Parathyroid adenoma (tissue), 2 donors: Measurements from ENCODE around the gene SAMD5.

Experiments used
- H2AFZ ChIP-seq: fragments of 300-600 bp; sonication (generic); one replicate; pipeline ENCODE4 v1.7.0; 2017; ENCODE audit warnings: antibody characterized with exemption, mild to moderate bottlenecking
- H3K27ac ChIP-seq: fragments of 300-600 bp; sonication (generic); one replicate; pipeline ENCODE4 v1.7.0; 2017
- H3K27me3 ChIP-seq: fragments of 300-600 bp; sonication (generic); one replicate; pipeline ENCODE4 v1.7.0; 2017; ENCODE audit warnings: low read length; ENCODE audit not compliant: control insufficient read depth, insufficient read depth
- H3K36me3 ChIP-seq: fragments of 300-600 bp; sonication (generic); one replicate; pipeline ENCODE4 v1.7.0; 2017; ENCODE audit warnings: low read length; ENCODE audit not compliant: control insufficient read depth, insufficient read depth
- H3K4me1 ChIP-seq: fragments of 300-600 bp; sonication (generic); one replicate; pipeline ENCODE4 v1.7.0; 2017; ENCODE audit warnings: control low read depth
- H3K4me2 ChIP-seq: fragments of 300-600 bp; sonication (generic); one replicate; pipeline ENCODE4 v1.7.0; 2017; ENCODE audit warnings: low read length
- H3K4me3 ChIP-seq: fragments of 300-600 bp; sonication (generic); one replicate; pipeline ENCODE4 v1.7.0; 2017; ENCODE audit warnings: low read depth, low read length
- H3K79me2 ChIP-seq: fragments of 300-600 bp; sonication (generic); one replicate; pipeline ENCODE4 v1.7.0; 2017; ENCODE audit warnings: control low read depth
- H3K9ac ChIP-seq: fragments of 300-600 bp; sonication (generic); one replicate; pipeline ENCODE4 v1.7.0; 2017; ENCODE audit warnings: mild to moderate bottlenecking
- H3K9me3 ChIP-seq: fragments of 300-600 bp; sonication (generic); one replicate; pipeline ENCODE4 v1.7.0; 2017; ENCODE audit warnings: low read length; ENCODE audit not compliant: control insufficient read depth
- TF ChIP-seq, protein P1 (sequence below): fragments of 300-600 bp; sonication (generic); IDR thresholded peaks from one replicate; pipeline ENCODE4 v1.7.0; 2017; ENCODE audit warnings: antibody characterized with exemption, mild to moderate bottlenecking
- donor health status: primary hyperparathyroidism.

SAMD5 gene

DNA sequence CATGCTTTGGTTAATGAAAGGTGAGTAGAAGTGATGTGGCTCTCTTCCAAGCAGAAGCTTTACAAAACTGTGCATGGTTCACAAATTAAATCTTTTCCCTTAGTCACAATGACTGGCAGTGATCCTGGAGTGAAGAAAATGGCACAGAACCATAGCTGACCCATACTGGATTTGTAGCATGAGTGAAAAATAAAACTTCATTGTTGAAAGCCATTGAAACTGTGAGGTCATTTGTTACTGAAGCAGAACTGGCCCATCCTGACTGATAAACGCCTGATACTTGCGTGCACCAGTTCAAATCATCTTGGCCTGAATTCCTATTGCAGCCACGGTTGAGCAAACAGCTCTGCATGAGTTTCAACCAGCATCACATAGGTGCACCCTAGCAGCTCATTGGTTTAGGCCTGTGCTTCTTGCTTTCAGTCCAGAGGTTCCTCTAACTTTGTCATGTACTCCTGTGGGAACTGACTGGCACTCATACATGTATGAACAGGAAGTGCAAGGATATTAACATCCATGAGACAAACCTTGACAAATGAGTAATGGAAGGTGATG, 40.5 kb downstream of the SAMD5 start:
- H3K9ac ChIP-seq: no peak overlapping the region
- H2AFZ ChIP-seq: no peak overlapping the region
- H3K4me3 ChIP-seq: no peak overlapping the region
- TF ChIP-seq, protein P1, sequence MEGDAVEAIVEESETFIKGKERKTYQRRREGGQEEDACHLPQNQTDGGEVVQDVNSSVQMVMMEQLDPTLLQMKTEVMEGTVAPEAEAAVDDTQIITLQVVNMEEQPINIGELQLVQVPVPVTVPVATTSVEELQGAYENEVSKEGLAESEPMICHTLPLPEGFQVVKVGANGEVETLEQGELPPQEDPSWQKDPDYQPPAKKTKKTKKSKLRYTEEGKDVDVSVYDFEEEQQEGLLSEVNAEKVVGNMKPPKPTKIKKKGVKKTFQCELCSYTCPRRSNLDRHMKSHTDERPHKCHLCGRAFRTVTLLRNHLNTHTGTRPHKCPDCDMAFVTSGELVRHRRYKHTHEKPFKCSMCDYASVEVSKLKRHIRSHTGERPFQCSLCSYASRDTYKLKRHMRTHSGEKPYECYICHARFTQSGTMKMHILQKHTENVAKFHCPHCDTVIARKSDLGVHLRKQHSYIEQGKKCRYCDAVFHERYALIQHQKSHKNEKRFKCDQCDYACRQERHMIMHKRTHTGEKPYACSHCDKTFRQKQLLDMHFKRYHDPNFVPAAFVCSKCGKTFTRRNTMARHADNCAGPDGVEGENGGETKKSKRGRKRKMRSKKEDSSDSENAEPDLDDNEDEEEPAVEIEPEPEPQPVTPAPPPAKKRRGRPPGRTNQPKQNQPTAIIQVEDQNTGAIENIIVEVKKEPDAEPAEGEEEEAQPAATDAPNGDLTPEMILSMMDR: no peak
- no peaks in the 10 kb centered on the region for H3K79me2 ChIP-seq
- H3K27ac ChIP-seq: no peak overlapping the region
- no peaks in the 10 kb centered on the region for H3K4me1 ChIP-seq
- no peaks in the 10 kb centered on the region for H3K36me3 ChIP-seq
- no peak overlapping the region for H3K4me2 ChIP-seq
- H3K9me3 ChIP-seq: no peaks in the 10 kb centered on the region
- H3K27me3 ChIP-seq: no peaks in the 10 kb centered on the region

DNA sequence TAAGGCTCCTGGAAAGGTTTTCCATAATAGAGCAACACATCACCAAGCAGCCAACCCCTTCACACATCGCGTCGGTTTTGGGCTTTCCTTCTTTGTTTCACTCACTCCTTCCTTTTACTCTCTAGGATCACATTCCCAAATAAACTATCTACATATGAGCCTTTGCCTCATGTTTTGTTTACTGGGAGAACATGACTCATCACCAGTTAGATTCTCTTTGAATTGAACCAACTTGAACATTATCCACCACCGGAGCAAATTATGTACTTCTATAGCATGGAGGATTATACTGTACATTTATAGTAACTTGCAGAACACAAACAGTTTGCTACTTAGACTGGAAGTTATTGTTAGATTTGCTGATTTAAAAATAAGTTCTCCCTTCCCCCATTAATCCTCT, 41.0 kb downstream of the SAMD5 start:
- no peak overlapping the region for H3K4me3 ChIP-seq
- H3K9me3 ChIP-seq: no peaks in the 10 kb centered on the region
- H3K4me2 ChIP-seq: no peak overlapping the region
- H3K27ac ChIP-seq: no peak overlapping the region
- H3K4me1 ChIP-seq: no peaks in the 10 kb centered on the region
- H3K9ac ChIP-seq: no peak overlapping the region
- H2AFZ ChIP-seq: no peak overlapping the region
- no peaks in the 10 kb centered on the region for H3K27me3 ChIP-seq
- TF ChIP-seq, protein P1: no peak
- H3K36me3 ChIP-seq: no peaks in the 10 kb centered on the region
- no peaks in the 10 kb centered on the region for H3K79me2 ChIP-seq

DNA sequence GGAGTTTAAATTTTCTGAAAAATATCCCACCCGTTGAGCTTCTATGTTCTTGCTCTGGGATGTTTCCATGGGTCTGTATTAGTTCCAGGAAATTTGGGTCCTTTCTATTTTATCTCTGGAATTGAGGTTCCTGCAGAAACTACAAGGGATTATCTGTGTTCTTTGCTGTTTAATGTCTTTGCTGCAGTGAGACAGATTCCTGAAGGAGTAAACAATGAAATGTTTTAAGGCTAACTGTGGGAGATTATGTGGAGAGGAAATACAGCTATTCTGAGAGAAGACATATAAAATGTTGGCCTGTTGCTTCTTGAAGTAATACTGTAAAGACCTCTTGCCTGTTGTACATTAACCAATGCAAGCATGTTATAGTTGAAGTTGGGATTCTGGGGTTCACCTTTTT, 43.5 kb downstream of the SAMD5 start:
- Histone ChIP-seq H2AFZ (no peak overlapping the region), H3K9ac (no peak overlapping the region), H3K36me3 (no peaks in the 10 kb centered on the region), H3K4me1 (no peaks in the 10 kb centered on the region), H3K27ac (no peak overlapping the region), H3K4me2 (no peak overlapping the region), H3K79me2 (no peaks in the 10 kb centered on the region), H3K9me3 (no peaks in the 10 kb centered on the region), H3K4me3 (no peak overlapping the region), H3K27me3 (no peaks in the 10 kb centered on the region)
- TF ChIP-seq, protein P1: no peak

DNA sequence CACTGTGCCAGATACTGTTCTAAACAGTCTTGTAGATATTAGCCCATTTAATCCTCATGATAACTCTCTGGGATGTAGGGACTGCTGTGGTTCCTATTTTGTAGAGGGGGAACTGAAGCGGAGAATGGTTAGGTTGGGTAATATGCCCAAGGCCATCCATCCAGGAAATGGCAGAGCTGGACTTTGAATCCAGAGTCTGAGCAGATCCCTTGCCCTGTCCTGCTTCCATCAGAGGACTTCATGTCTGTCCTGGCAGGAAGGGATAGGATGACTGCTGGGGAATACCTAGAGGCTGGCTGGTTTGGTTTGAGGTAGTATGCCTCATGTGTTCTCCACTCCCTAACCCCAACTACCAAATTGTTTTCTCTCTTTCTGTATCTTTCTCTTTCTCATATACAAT, 44.6 kb downstream of the SAMD5 start:
- H3K9me3 ChIP-seq: no peaks in the 10 kb centered on the region
- TF ChIP-seq, protein P1: no peak
- H3K9ac ChIP-seq: no peak overlapping the region
- H3K4me3 ChIP-seq: no peak overlapping the region
- H3K27me3 ChIP-seq: no peaks in the 10 kb centered on the region
- no peak overlapping the region for H3K4me2 ChIP-seq
- no peaks in the 10 kb centered on the region for H3K79me2 ChIP-seq
- no peaks in the 10 kb centered on the region for H3K4me1 ChIP-seq
- H3K36me3 ChIP-seq: no peaks in the 10 kb centered on the region
- H3K27ac ChIP-seq: no peak overlapping the region
- no peak overlapping the region for H2AFZ ChIP-seq

DNA sequence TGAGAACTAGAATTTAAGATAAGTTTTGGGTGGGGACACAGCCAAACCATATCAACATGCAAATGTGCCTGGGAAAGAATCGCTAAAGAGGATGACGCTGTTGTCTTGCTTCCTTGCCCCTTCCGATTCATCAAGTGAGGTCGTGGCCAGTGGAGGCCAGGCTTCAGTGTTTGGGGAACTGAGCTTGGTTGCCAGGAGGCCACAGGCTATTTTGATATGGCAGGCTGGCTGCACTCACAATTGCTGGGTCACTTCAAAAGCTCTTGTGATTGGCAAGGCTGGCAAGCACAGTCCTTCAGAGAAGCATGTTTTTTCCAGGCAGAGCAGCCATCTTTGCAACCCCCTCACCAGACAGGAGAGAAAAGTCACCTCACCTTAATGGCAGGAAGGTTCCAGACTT, 45.8 kb downstream of the SAMD5 start:
- no peaks in the 10 kb centered on the region for H3K27me3 ChIP-seq
- H3K27ac ChIP-seq: no peak overlapping the region
- no peaks in the 10 kb centered on the region for H3K9me3 ChIP-seq
- H2AFZ ChIP-seq: no peak overlapping the region
- H3K4me2 ChIP-seq: no peak overlapping the region
- no peaks in the 10 kb centered on the region for H3K4me1 ChIP-seq
- no peaks in the 10 kb centered on the region for H3K36me3 ChIP-seq
- TF ChIP-seq, protein P1: no peak
- H3K79me2 ChIP-seq: no peaks in the 10 kb centered on the region
- H3K4me3 ChIP-seq: no peak overlapping the region
- H3K9ac ChIP-seq: no peak overlapping the region
